MCF 10A (cell line): ENCODE measurements around the gene FCHSD2. TPM values are rescaled to one million over a fixed set of nuclear protein-coding genes. Genes with fewer than 3 reads are reported as not detected.
A peak's percentile ranks its signal among the peaks of the same experiment; 100 is the strongest.
"Not testable (repeated sequence)": the region's sequence is repeated elsewhere in the genome, so short reads cannot be mapped to it uniquely, and the experiment has no call there.

ENCODE experiments used
- BruUV-seq: library from RNA; stranded (reverse); fragments of 400-500 nt; replicated peaks from 2 replicates; lab custom pipeline; 2021; lab: Mats Ljungman, UMichigan
- CTCF ChIA-PET: fragments of 300-600 bp; sonication (Branson Sonifier 250); formaldehyde crosslinking; extraction: SDS; loops from one replicate; lab custom pipeline; 2021; ENCODE audit warnings: antibody characterized with exemption, inconsistent platforms; lab: Yijun Ruan, JAX
- POLR2A ChIA-PET: fragments of 300-600, 350-650 bp; sonication (Branson Sonifier 250); formaldehyde crosslinking; extraction: SDS; loops from one replicate; lab custom pipeline; 2020; ENCODE audit warnings: antibody characterized with exemption, inconsistent platforms; lab: Yijun Ruan, JAX
- DNase-seq: peaks from one replicate; pipeline ENCODE4 v3.0.0-alpha.2; 2018; ENCODE audit not compliant: unreplicated experiment
- H3K27ac Mint-ChIP-seq: one replicate; pipeline ENCODE4 v1.8.0; 2022; ENCODE audit warnings: mild to moderate bottlenecking, low read depth, mixed read lengths; ENCODE audit not compliant: unreplicated experiment
- H3K27me3 Mint-ChIP-seq: one replicate; pipeline ENCODE4 v1.8.0; 2022; ENCODE audit warnings: mixed read lengths; ENCODE audit not compliant: insufficient read depth, unreplicated experiment
- H3K36me3 Mint-ChIP-seq: one replicate; pipeline ENCODE4 v1.8.0; 2022; ENCODE audit warnings: mild to moderate bottlenecking, moderate library complexity, mixed read lengths; ENCODE audit not compliant: insufficient read depth, unreplicated experiment
- H3K4me1 Mint-ChIP-seq: one replicate; pipeline ENCODE4 v1.8.0; 2022; ENCODE audit warnings: mixed read lengths; ENCODE audit not compliant: insufficient read depth, unreplicated experiment
- H3K4me3 Mint-ChIP-seq: one replicate; pipeline ENCODE4 v1.8.0; 2022; ENCODE audit warnings: mild to moderate bottlenecking, moderate library complexity, mixed read lengths; ENCODE audit not compliant: unreplicated experiment
- H3K9me3 Mint-ChIP-seq: one replicate; pipeline ENCODE4 v1.8.0; 2022; ENCODE audit warnings: mixed read lengths; ENCODE audit not compliant: unreplicated experiment
- intact Hi-C: fragments of 100-400 bp; cut with micrococcal nuclease; formaldehyde crosslinking; loops from 2 replicates; pipeline ENCODE4 v1.14.1; 2022
- total RNA-seq: library from RNA; stranded (reverse); gene quantifications from 2 replicates; pipeline ENCODE4 v1.2.3, GENCODE V29; 2022
- TF ChIP-seq, protein P1 (sequence below): fragments of 200-600 bp; IDR thresholded peaks from one replicate; pipeline ENCODE4 v1.8.0; 2022; ENCODE audit warnings: antibody characterized with exemption, mild to moderate bottlenecking; ENCODE audit not compliant: unreplicated experiment

Gene FCHSD2
- total RNA-seq, 1 experiment from 2014 or later: 12.8 TPM

DNA sequence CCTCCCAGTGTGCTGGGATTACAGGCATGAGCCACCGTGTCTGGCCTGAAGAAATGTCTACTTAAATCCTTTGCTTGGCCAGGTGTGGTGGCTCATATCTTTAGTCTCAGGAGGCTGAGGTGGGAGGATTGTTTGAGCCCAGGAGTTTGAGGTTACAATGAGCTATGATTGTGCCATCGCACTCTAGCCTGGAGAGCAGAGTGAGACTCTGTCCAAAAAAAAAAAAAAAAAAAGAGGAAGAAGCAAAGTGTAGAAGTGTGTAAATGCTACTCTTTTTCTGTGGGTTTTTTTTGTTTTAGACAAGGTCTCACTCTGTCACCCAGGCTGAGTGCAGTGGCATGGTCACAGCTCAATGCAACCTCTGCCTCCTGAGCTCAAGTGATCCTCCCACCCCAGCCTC is 334.3 kb downstream of the FCHSD2 start:
- no TSS peak for BruUV-seq
- H3K4me3 Mint-ChIP-seq: no peak overlapping the region
- no peaks in the 10 kb centered on the region for H3K27me3 Mint-ChIP-seq
- no peak for DNase-seq
- intact Hi-C loops: no loop called here
- H3K27ac Mint-ChIP-seq: no peak overlapping the region
- H3K4me1 Mint-ChIP-seq: peaks cover 10% of the 10 kb centered on the region
- TF ChIP-seq, protein P1, sequence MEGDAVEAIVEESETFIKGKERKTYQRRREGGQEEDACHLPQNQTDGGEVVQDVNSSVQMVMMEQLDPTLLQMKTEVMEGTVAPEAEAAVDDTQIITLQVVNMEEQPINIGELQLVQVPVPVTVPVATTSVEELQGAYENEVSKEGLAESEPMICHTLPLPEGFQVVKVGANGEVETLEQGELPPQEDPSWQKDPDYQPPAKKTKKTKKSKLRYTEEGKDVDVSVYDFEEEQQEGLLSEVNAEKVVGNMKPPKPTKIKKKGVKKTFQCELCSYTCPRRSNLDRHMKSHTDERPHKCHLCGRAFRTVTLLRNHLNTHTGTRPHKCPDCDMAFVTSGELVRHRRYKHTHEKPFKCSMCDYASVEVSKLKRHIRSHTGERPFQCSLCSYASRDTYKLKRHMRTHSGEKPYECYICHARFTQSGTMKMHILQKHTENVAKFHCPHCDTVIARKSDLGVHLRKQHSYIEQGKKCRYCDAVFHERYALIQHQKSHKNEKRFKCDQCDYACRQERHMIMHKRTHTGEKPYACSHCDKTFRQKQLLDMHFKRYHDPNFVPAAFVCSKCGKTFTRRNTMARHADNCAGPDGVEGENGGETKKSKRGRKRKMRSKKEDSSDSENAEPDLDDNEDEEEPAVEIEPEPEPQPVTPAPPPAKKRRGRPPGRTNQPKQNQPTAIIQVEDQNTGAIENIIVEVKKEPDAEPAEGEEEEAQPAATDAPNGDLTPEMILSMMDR: no peak
- ChIA-PET POLR2A (interaction anchor here (0.6 to 0.7 kb wide), 2 partner anchors 25 to 288 kb away, joined by 3 read pairs; no protein-coding TSS in a partner anchor), CTCF (interaction anchor here (0.6 to 1.2 kb wide), 2 partner anchors 15 to 95 kb away, joined by 3 to 4 read pairs; no protein-coding TSS in a partner anchor)
- no peaks in the 10 kb centered on the region for H3K9me3 Mint-ChIP-seq
- H3K36me3 Mint-ChIP-seq: peaks cover 31% of the 10 kb centered on the region

DNA sequence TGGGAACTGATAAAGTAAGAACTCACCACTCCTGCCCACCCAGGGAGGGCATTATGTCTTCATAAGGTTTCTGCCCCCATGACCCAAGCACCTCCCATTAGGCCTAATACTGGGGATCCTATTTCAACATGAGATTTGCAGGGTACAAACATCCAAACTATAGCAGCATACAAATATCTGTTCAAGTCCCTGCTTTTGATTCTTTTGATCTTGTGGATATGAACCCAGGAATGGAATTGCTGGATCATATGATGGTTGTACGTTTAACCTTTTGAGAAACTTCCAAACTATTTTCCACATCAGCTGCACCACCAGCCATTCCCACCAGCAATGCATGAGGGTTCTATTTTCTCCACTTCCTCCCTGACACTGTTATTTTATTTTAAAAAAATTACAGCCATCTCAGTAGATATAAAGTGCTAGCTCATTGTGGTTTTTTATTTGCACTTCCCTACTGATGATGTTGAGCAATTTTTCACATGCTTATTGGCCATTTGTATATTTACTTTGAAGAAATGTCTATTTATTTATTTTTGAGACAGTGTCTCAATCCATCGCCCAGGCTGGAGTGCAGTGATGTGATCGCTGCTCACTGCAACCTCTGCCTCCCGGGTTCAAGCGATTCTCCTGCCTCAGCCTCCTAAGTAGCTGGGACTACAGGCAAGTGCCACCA is 335.0 kb downstream of the FCHSD2 start:
- H3K27ac Mint-ChIP-seq: no peak overlapping the region
- peaks cover 6% of the 10 kb centered on the region for H3K4me1 Mint-ChIP-seq
- peaks cover 28% of the 10 kb centered on the region for H3K36me3 Mint-ChIP-seq
- intact Hi-C loops: no loop called here
- TF ChIP-seq, protein P1: no peak
- BruUV-seq: no TSS peak
- H3K4me3 Mint-ChIP-seq: no peak overlapping the region
- ChIA-PET CTCF (interaction anchor here (0.6 to 1.2 kb wide), 2 partner anchors 14 to 96 kb away, joined by 3 to 4 read pairs; no protein-coding TSS in a partner anchor), POLR2A (interaction anchor here (0.6 kb wide), 1 partner anchor 289 kb away, joined by 3 read pairs; no protein-coding TSS in a partner anchor)
- no peaks in the 10 kb centered on the region for H3K27me3 Mint-ChIP-seq
- DNase-seq: peak; percentile 40
- no peaks in the 10 kb centered on the region for H3K9me3 Mint-ChIP-seq

DNA sequence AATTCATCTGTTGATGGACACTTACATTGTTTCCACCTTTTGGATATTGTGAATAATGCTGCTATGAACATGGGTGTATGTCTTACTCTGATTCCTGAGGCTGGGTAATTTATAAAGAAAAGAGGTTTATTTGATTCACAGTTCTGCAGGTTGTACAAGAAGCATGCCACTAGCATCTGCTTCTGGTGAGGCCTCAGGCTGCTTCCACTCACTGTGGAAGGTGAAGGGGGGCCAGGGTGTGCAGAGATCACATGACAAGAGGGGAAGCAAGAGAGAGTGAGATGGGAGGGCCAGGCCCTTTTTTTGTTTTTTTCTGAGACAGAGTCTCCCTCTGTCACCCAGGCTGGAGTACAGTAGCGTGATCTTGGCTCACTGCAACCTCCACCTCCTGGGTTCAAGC is 335.7 kb downstream of the FCHSD2 start:
- H3K4me3 Mint-ChIP-seq, CTCF ChIA-PET, H3K4me1 Mint-ChIP-seq, DNase-seq, H3K9me3 Mint-ChIP-seq, BruUV-seq, intact Hi-C loops, POLR2A ChIA-PET, H3K27ac Mint-ChIP-seq, H3K27me3 Mint-ChIP-seq: not testable (repeated sequence)
- H3K36me3 Mint-ChIP-seq: peaks cover 28% of the 10 kb centered on the region

DNA sequence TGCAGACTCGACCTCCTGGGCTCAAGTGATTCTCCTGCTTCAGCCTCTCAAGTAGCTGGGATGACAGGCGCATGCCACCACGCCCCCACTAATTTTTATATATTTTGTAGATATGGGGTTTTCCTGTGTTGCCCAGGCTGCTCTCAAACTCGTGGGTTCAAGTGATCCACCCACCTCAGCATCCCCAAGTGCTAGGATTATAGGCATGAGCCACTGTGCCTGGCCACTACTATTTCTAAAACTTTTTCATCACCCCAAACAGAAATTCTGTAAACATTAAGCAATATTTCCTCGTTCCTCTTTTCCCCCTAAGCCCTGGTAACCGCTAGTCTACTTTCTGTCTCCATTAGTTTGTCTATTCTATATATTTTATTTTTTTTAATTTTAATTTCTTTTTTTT is 336.9 kb downstream of the FCHSD2 start:
- Mint-ChIP-seq H3K4me3 (no peak overlapping the region), H3K27me3 (no peaks in the 10 kb centered on the region), H3K36me3 (peaks cover 21% of the 10 kb centered on the region), H3K4me1 (no peaks in the 10 kb centered on the region), H3K27ac (no peak overlapping the region), H3K9me3 (no peaks in the 10 kb centered on the region)
- intact Hi-C loops: no loop called here
- ChIA-PET CTCF (interaction anchor here (0.6 kb wide), 1 partner anchor 11 kb away, joined by 5 read pairs; no protein-coding TSS in a partner anchor), POLR2A (interaction anchor here (0.6 kb wide), 2 partner anchors 9 to 126 kb away, joined by 3 to 4 read pairs; no protein-coding TSS in a partner anchor)
- no TSS peak for BruUV-seq
- no peak for DNase-seq
- TF ChIP-seq, protein P1: no peak
